HFF-Myc (cell line): ENCODE data around the gene LRRC8D.
"Not testable (repeated sequence)": the region's sequence is repeated elsewhere in the genome, so short reads cannot be mapped to it uniquely, and the experiment has no call there.

Experiments
- DNase-seq: peaks from one replicate; pipeline ENCODE4 v3.0.0-alpha.2; 2011; ENCODE audit warnings: low read depth; ENCODE audit errors: extremely low read depth
- H3K4me3 ChIP-seq: replicated peaks from 2 replicates; pipeline ENCODE4 v1.5.1; 2011; ENCODE audit warnings: low read depth, mild to moderate bottlenecking, control low read depth, low read length
- CTCF ChIP-seq: IDR thresholded peaks from 2 replicates; pipeline ENCODE4 v1.5.1; 2012; ENCODE audit warnings: mild to moderate bottlenecking, low read depth, low read length, control low read depth; ENCODE audit errors: missing control alignments

The LRRC8D gene

GRCh38 chr1:89919174-89919573 is 98.3 kb downstream of the LRRC8D start:
- TF ChIP-seq CTCF, result no peak
- no peak for DNase-seq
- no peak overlapping the region for H3K4me3 ChIP-seq

GRCh38 chr1:89922911-89923310 is 102.1 kb downstream of the LRRC8D start:
- DNase-seq, result no peak
- no peak overlapping the region for H3K4me3 ChIP-seq
- no peak for TF ChIP-seq CTCF

GRCh38 chr1:89923517-89923916 is 102.7 kb downstream of the LRRC8D start:
- DNase-seq, result no peak
- no peak for TF ChIP-seq CTCF
- no peak overlapping the region for H3K4me3 ChIP-seq

GRCh38 chr1:89924075-89924474 is 103.2 kb downstream of the LRRC8D start:
- not testable (repeated sequence) for DNase-seq, H3K4me3 ChIP-seq

- no peak for TF ChIP-seq CTCF
- H3K4me3 ChIP-seq, result no peak overlapping the region
- DNase-seq, result no peak
These were observed 106.2 kb downstream of the LRRC8D start for GRCh38 chr1:89927049-89927448.

- H3K4me3 ChIP-seq, result no peak overlapping the region
- no peak for TF ChIP-seq CTCF
- no peak for DNase-seq
These were observed 106.6 kb downstream of the LRRC8D start for GRCh38 chr1:89927478-89927877.

GRCh38 chr1:89928506-89928905 is 107.7 kb downstream of the LRRC8D start:
- no peak for DNase-seq
- TF ChIP-seq CTCF, result no peak
- H3K4me3 ChIP-seq, result no peak overlapping the region
